Trophoblast cell (in vitro differentiated cells and primary cell): ENCODE data around the gene C17orf113.

Source experiments
- DNase-seq, 2 donors: peaks; one replicate each; pipeline ENCODE4 v3.0.0-alpha.2; 2016
- H2AFZ ChIP-seq: 2 replicates; pipeline ENCODE4 v1.6.1; 2013; ENCODE audit warnings: low read length, moderate library complexity, mild to moderate bottlenecking; ENCODE audit not compliant: insufficient read depth, poor library complexity
- H2AK5ac ChIP-seq: 2 replicates; pipeline ENCODE4 v1.6.1; 2013; ENCODE audit warnings: mild to moderate bottlenecking, low read length
- H2BK120ac ChIP-seq: 2 replicates; pipeline ENCODE4 v1.6.1; 2013; ENCODE audit warnings: low read length, mild to moderate bottlenecking, moderate library complexity; ENCODE audit not compliant: insufficient read depth, poor library complexity
- H2BK12ac ChIP-seq: 2 replicates; pipeline ENCODE4 v1.6.1; 2013; ENCODE audit warnings: mild to moderate bottlenecking, low read length, moderate library complexity
- H2BK5ac ChIP-seq: 2 replicates; pipeline ENCODE4 v1.6.1; 2013; ENCODE audit warnings: low read length, low read depth, moderate library complexity, mild to moderate bottlenecking; ENCODE audit not compliant: poor library complexity
- H3K14ac ChIP-seq: 2 replicates; pipeline ENCODE4 v1.6.1; 2013; ENCODE audit warnings: mild to moderate bottlenecking, low read length
- H3K18ac ChIP-seq: 2 replicates; pipeline ENCODE4 v1.6.1; 2013; ENCODE audit warnings: mild to moderate bottlenecking, low read length
- H3K23ac ChIP-seq: 2 replicates; pipeline ENCODE4 v1.6.1; 2013; ENCODE audit warnings: low read length
- H3K27ac ChIP-seq: 2 replicates; pipeline ENCODE4 v1.5.1; 2013; ENCODE audit warnings: low read depth, mild to moderate bottlenecking, inconsistent platforms, low read length, moderate library complexity
- H3K27me3 ChIP-seq: 2 replicates; pipeline ENCODE4 v1.6.1; 2013; ENCODE audit warnings: inconsistent platforms, mild to moderate bottlenecking, low read length, moderate library complexity; ENCODE audit not compliant: insufficient read depth
- H3K36me3 ChIP-seq, 2 experiments: 1 replicate in 1 of 2; 2 replicates in 1 of 2; pipeline ENCODE4 v1.6.1; 2013; ENCODE audit warnings: low read length in 2 of 2, mild to moderate bottlenecking in 2 of 2, moderate library complexity in 1 of 2; ENCODE audit not compliant: insufficient read depth in 2 of 2, control insufficient read depth in 1 of 2
- H3K4ac ChIP-seq: 2 replicates; pipeline ENCODE4 v1.6.1; 2013; ENCODE audit warnings: low read depth, mild to moderate bottlenecking, low read length, moderate library complexity
- H3K4me1 ChIP-seq, 2 experiments: 1 replicate in 1 of 2; 2 replicates in 1 of 2; pipeline ENCODE4 v1.6.1; 2013; ENCODE audit warnings: low read length in 2 of 2, mild to moderate bottlenecking in 2 of 2, moderate library complexity in 1 of 2; ENCODE audit not compliant: insufficient read depth in 2 of 2, control insufficient read depth in 1 of 2
- H3K4me2 ChIP-seq: 2 replicates; pipeline ENCODE4 v1.6.1; 2013; ENCODE audit warnings: inconsistent platforms, mild to moderate bottlenecking, low read length, moderate library complexity
- H3K4me3 ChIP-seq: 2 replicates; pipeline ENCODE4 v1.5.1; 2013; ENCODE audit warnings: mild to moderate bottlenecking, low read depth, low read length, inconsistent platforms
- H3K79me1 ChIP-seq: one replicate; pipeline ENCODE4 v1.6.1; 2013; ENCODE audit warnings: low read length
- H3K79me2 ChIP-seq: 2 replicates; pipeline ENCODE4 v1.6.1; 2013; ENCODE audit warnings: low read length, mild to moderate bottlenecking; ENCODE audit not compliant: control insufficient read depth, insufficient read depth, poor library complexity
- H3K9ac ChIP-seq: 2 replicates; pipeline ENCODE4 v1.6.1; 2013; ENCODE audit warnings: mild to moderate bottlenecking, low read length
- H3K9me3 ChIP-seq: 2 replicates; pipeline ENCODE4 v1.6.1; 2013; ENCODE audit warnings: low read depth, mild to moderate bottlenecking, control low read depth, inconsistent platforms, low read length; ENCODE audit not compliant: insufficient read depth
- H4K12ac ChIP-seq: 2 replicates; pipeline ENCODE4 v1.6.1; 2013; ENCODE audit warnings: low read depth, mild to moderate bottlenecking, low read length, moderate library complexity
- H4K8ac ChIP-seq: 2 replicates; pipeline ENCODE4 v1.6.1; 2013; ENCODE audit warnings: low read depth, mild to moderate bottlenecking, low read length, moderate library complexity
- H4K91ac ChIP-seq: one replicate; pipeline ENCODE4 v1.6.1; 2013; ENCODE audit warnings: low read depth, mild to moderate bottlenecking, low read length, moderate library complexity
- WGBS: extraction: QIAGEN DNeasy Blood & Tissue Kit; methylation state at CpG from one replicate; pipeline ENCODE4 v1.1.7; 2013; ENCODE audit warnings: missing lambda C conversion rate; ENCODE audit not compliant: insufficient read length, insufficient coverage; ENCODE audit errors: extremely low coverage; 5-methylcytosine and 5-hydroxymethylcytosine counted together

C17orf113 gene

GRCh38 chr17:42055496-42055895 is 5.1 kb upstream of the C17orf113 start:
- no peaks in the 10 kb centered on the region for H3K36me3 ChIP-seq
- no peak overlapping the region for H2BK5ac ChIP-seq
- no peak overlapping the region for H3K27ac ChIP-seq
- H3K23ac ChIP-seq = no peak overlapping the region
- no peak overlapping the region for H3K4me3 ChIP-seq
- H3K4me2 ChIP-seq = no peak overlapping the region
- no peak overlapping the region for H2BK120ac ChIP-seq
- H3K9ac ChIP-seq = no peak overlapping the region
- H2AFZ ChIP-seq = no peak overlapping the region
- H4K8ac ChIP-seq = no peak overlapping the region
- peaks cover 5% of the 10 kb centered on the region for H3K9me3 ChIP-seq
- no peaks in the 10 kb centered on the region for H3K4me1 ChIP-seq
- no peak overlapping the region for H3K18ac ChIP-seq
- H4K12ac ChIP-seq = no peak overlapping the region
- no CpG with 5 or more reads among the region's 6 CpGs for WGBS
- no peaks in the 10 kb centered on the region for H3K79me2 ChIP-seq
- no peak for DNase-seq
- no peak overlapping the region for H2BK12ac ChIP-seq
- H4K91ac ChIP-seq = no peak overlapping the region
- H3K4ac ChIP-seq = no peak overlapping the region
- no peak overlapping the region for H2AK5ac ChIP-seq
- H3K79me1 ChIP-seq = no peaks in the 10 kb centered on the region
- no peaks in the 10 kb centered on the region for H3K27me3 ChIP-seq
- no peak overlapping the region for H3K14ac ChIP-seq

DNA sequence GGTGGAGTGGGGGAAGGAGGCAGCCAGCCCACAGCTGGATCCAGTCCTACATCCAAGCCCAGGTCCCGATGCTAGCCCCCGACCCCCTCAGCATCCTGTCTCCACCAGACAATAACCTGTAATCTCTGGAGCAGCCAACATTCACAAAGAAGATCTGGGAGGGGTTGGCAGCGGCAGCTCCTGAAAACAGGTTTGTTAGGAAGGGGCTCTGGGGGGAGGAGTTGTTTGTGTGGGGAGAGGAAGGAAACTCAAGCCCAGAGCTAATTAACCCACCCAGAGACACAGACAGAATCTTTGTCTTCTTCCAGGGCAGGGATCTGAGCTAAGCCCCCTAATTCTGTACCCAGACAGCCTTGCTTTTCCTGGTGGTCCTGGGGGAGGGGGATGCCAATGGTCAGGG is 4.6 kb upstream of the C17orf113 start:
- H4K91ac ChIP-seq = no peak overlapping the region
- H3K23ac ChIP-seq = no peak overlapping the region
- H3K79me1 ChIP-seq = no peaks in the 10 kb centered on the region
- no peak for DNase-seq
- no peak overlapping the region for H3K4me3 ChIP-seq
- no peak overlapping the region for H2AK5ac ChIP-seq
- H2AFZ ChIP-seq = no peak overlapping the region
- no peak overlapping the region for H2BK12ac ChIP-seq
- no peak overlapping the region for H2BK120ac ChIP-seq
- H3K4me1 ChIP-seq = peaks cover under 1 to 2% of the 10 kb centered on the region in 2 experiments
- no peak overlapping the region for H3K14ac ChIP-seq
- no peak overlapping the region for H3K18ac ChIP-seq
- no peak overlapping the region for H3K4ac ChIP-seq
- H3K36me3 ChIP-seq = no peaks in the 10 kb centered on the region
- H2BK5ac ChIP-seq = no peak overlapping the region
- H4K12ac ChIP-seq = no peak overlapping the region
- H3K27ac ChIP-seq = no peak overlapping the region
- peaks cover 4% of the 10 kb centered on the region for H3K9me3 ChIP-seq
- no CpG with 5 or more reads among the region's 3 CpGs for WGBS
- no peak overlapping the region for H3K4me2 ChIP-seq
- no peaks in the 10 kb centered on the region for H3K27me3 ChIP-seq
- no peak overlapping the region for H3K9ac ChIP-seq
- H3K79me2 ChIP-seq = peaks cover 1% of the 10 kb centered on the region
- no peak overlapping the region for H4K8ac ChIP-seq

DNA sequence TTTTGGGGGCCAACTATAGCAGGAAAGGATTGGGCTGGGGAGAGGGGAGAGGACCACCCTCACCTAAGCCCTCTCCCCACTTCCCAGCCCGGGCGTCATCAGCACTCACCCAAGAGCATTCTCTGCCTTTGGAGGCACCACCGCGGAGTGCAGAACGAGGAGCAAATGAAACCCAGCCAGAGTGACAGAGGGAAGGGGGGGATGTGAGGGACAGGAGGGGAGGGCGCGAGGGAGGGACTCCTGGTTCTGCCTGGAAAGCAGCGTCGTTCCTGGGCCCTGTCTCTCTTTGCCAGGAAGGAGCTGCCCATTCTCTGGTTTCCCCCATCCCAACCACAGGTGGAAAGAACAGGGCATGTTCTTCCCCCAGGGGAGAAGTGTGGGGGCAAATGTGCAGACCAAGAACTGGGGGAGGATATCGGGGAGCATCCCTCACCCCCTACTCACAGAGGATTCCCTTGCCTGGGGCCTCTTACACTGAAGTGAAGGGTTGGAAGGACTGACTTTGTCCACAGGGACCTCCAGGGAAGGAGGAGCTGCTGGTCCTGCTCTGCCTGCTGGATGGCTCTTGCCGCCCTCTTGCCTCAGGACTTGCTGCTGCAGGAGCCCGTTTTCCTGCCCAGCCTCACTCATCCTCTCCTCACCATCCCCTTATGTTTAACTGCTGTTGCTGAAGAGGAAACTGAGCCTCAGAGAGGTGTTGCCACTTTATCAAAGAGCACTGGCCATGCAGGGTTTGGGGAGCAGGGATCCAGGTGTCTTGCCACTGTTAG is 3.5 kb upstream of the C17orf113 start:
- no peak overlapping the region for H3K14ac ChIP-seq
- no peak overlapping the region for H3K9ac ChIP-seq
- H2BK5ac ChIP-seq = no peak overlapping the region

DNA sequence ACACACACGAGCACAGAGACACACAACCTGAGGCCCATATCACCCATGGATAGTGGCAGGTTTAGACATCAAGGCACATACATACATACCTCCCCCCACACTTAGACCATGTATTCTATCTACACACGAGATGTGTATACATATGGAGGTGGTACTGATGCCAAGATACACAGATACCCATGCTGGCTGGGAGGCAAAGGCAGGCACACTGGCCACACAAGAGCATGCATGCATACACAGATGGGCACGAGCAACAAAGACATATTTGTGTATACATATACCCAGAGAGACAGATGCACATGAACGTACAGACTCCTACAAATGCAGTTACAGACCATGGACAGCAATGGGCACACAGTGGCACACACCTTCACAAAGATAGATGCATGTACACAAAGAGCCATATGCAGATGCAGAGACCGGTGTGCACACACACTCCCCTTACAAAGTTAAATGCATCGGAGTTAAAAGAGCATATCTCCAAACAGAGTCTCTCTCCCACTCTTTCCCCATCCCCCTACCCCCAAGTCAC is 2.0 kb upstream of the C17orf113 start:
- Histone ChIP-seq H2AFZ (no peak overlapping the region), H3K4ac (no peak overlapping the region), H2BK12ac (no peak overlapping the region), H3K23ac (no peak overlapping the region), H4K8ac (no peak overlapping the region), H3K4me1 (peaks cover 3 to 6% of the 10 kb centered on the region in 2 experiments), H3K79me2 (peaks cover 1% of the 10 kb centered on the region), H3K9me3 (no peaks in the 10 kb centered on the region), H3K27ac (no peak overlapping the region), H2BK120ac (no peak overlapping the region), H3K79me1 (no peaks in the 10 kb centered on the region), H4K12ac (no peak overlapping the region), H3K4me2 (no peak overlapping the region), H3K9ac (no peak overlapping the region), H3K27me3 (no peaks in the 10 kb centered on the region), H4K91ac (no peak overlapping the region), H3K36me3 (no peaks in the 10 kb centered on the region), H3K4me3 (no peak overlapping the region), H2AK5ac (no peak overlapping the region), H3K18ac (no peak overlapping the region), H3K14ac (no peak overlapping the region), H2BK5ac (no peak overlapping the region)
- no CpG with 5 or more reads among the region's 6 CpGs for WGBS
- DNase-seq = no peak

More for the DNA sequence above, 3.5 kb upstream of the C17orf113 start:
- H3K4me1 ChIP-seq = peaks cover 3 to 6% of the 10 kb centered on the region in 2 experiments
- H4K8ac ChIP-seq = no peak overlapping the region
- H3K27ac ChIP-seq = no peak overlapping the region
- H3K18ac ChIP-seq = no peak overlapping the region
- WGBS = no CpG with 5 or more reads among the region's 12 CpGs
- no peaks in the 10 kb centered on the region for H3K27me3 ChIP-seq
- H2AFZ ChIP-seq = no peak overlapping the region
- DNase-seq = no peak
- no peak overlapping the region for H2AK5ac ChIP-seq
- no peak overlapping the region for H3K4me3 ChIP-seq
- H2BK120ac ChIP-seq = no peak overlapping the region
- H3K36me3 ChIP-seq = no peaks in the 10 kb centered on the region
- no peak overlapping the region for H3K4me2 ChIP-seq
- H3K79me2 ChIP-seq = peaks cover 1% of the 10 kb centered on the region
- H4K91ac ChIP-seq = no peak overlapping the region
- no peaks in the 10 kb centered on the region for H3K79me1 ChIP-seq
- no peak overlapping the region for H2BK12ac ChIP-seq
- no peak overlapping the region for H3K23ac ChIP-seq
- H4K12ac ChIP-seq = no peak overlapping the region
- no peak overlapping the region for H3K4ac ChIP-seq
- peaks cover under 1% of the 10 kb centered on the region for H3K9me3 ChIP-seq
